Kidney (tissue), 14 donors: ENCODE results near the gene ADARB1. TPM values are rescaled to one million over a fixed set of nuclear protein-coding genes. Genes with fewer than 3 reads are reported as not detected.

Experiments
- DNase-seq, 5 donors: peaks; one replicate each; pipeline ENCODE4 v3.0.0-alpha.2; 2013 to 2020
- FAIRE-seq: peaks from 2 replicates; lab custom pipeline; 2012; peaks lifted over from hg19 to GRCh38; lab: Jason Lieb, UNC
- H3K27ac ChIP-seq, 2 donors: one replicate each; pipeline ENCODE4 v1.7.0; 2013; ENCODE audit warnings: low read depth in 2 of 2, low read length in 2 of 2, inconsistent platforms in 1 of 2
- H3K27me3 ChIP-seq: one replicate; pipeline ENCODE4 v1.7.1; 2013; ENCODE audit warnings: low read length, inconsistent platforms; ENCODE audit not compliant: control insufficient read depth, insufficient read depth
- H3K36me3 ChIP-seq, 3 donors: one replicate each; pipeline versions ENCODE4 v1.7.0 to v1.7.1; 2013; ENCODE audit warnings: low read length in 3 of 3, control low read depth in 1 of 3, inconsistent platforms in 1 of 3; ENCODE audit not compliant: insufficient read depth in 3 of 3, control insufficient read depth in 2 of 3
- H3K4me1 ChIP-seq, 3 donors: one replicate each; pipeline versions ENCODE4 v1.7.0 to v1.7.1; 2013; ENCODE audit warnings: low read length in 3 of 3, inconsistent platforms in 1 of 3, low read depth in 1 of 3; ENCODE audit not compliant: control insufficient read depth in 2 of 3, insufficient read depth in 2 of 3
- H3K4me3 ChIP-seq, 3 donors: one replicate each; pipeline versions ENCODE4 v1.7.0 to v1.8.1; 2013; ENCODE audit warnings: low read length in 3 of 3, control low read depth in 1 of 3, inconsistent platforms in 1 of 3
- H3K9ac ChIP-seq, 3 donors: one replicate each; pipeline versions ENCODE4 v1.7.0 to v1.7.1; 2013; ENCODE audit warnings: low read length in 3 of 3, control low read depth in 1 of 3, inconsistent platforms in 1 of 3
- H3K9me3 ChIP-seq, 3 donors: one replicate each; pipeline versions ENCODE4 v1.7.0 to v1.7.1; 2013; ENCODE audit warnings: low read length in 3 of 3, control low read depth in 1 of 3, inconsistent platforms in 1 of 3; ENCODE audit not compliant: control insufficient read depth in 2 of 3, insufficient read depth in 1 of 3
- intact Hi-C: fragments of 100-400 bp; cut with DNase I; formaldehyde crosslinking; loops from one replicate; pipeline ENCODE4 v1.11.1; 2022
- polyA plus RNA-seq: library from polyadenylated mRNA; stranded (reverse); fragments of 350-450 nt; fragmentation: Illumina TruSeq; extraction: RNeasy Lipid Tissue Mini Kit (QIAGEN cat#74804); gene quantifications from one replicate; pipeline ENCODE4 v1.2.3, GENCODE V29; 2014; ENCODE audit warnings: low read depth, low replicate concordance; ENCODE audit not compliant: insufficient read depth
- total RNA-seq: library from RNA; stranded (reverse); fragmentation: NEBNext Ultra II Directional; extraction: Animal tissue kit (Norgen Biotek cat#: 25700); gene quantifications from one replicate; pipeline ENCODE4 v1.2.1, GENCODE V29; 2021
- TF ChIP-seq, protein P1 (sequence below): IDR thresholded peaks from 3 replicates; pipeline ENCODE4 v1.5.1; 2012; ENCODE audit warnings: mild to moderate bottlenecking, moderate library complexity, borderline replicate concordance; ENCODE audit not compliant: insufficient read depth; ENCODE audit errors: extremely low read depth
- donor health status: control.
- donor health status: control.
- donor health status: control.
- donor health status: control.
- donor health status: control.
- donor health status: DM: yes; HTN: yes; CAD: no.
- donor health status: Normal renal cell carcinoma (clear cell type).

ADARB1 gene
- total and polyA plus RNA-seq, 2 donors from 2014 or later, result 6.7 to 34.9 TPM

DNA sequence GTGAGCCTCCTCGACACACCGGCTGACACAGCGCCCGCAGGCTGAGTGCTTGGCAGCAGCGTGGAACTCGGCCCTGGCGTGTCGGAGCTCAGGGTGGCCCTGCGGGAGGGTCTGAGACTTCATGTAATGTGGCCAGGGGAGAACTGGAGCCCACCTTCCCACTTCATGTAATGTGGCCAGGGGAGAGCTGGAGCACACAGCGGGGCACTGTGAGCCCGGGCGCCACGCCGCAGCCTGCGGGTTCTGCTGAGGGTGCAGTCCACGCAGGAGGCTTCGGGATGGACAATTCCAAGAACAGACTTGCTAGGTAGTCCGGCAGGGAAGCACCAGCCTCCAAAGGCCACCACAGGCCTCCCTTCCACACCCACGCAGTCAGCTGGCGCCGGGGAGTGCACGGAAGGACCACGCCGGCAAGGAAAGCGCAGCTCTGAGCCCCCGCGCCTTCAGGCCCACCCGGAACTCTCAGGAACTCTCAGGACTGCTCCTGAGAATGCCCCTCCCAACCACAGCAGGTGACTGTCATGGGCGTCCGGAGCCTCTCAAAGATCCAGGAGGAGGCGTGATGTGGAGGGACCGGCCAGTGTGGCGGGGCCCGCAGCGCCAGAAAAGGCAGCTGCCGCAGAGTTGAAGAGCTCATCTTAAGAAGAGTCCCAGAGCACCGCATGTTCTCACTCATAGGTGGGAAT lies 19.3 kb upstream of the ADARB1 start:
- Histone ChIP-seq H3K9ac (no peak overlapping the region), H3K9me3 (no peaks in the 10 kb centered on the region), H3K27me3 (no peaks in the 10 kb centered on the region), H3K36me3 (no peaks in the 10 kb centered on the region), H3K27ac (no peak overlapping the region), H3K4me1 (no peaks in the 10 kb centered on the region), H3K4me3 (no peak overlapping the region)
- TF ChIP-seq, protein P1, sequence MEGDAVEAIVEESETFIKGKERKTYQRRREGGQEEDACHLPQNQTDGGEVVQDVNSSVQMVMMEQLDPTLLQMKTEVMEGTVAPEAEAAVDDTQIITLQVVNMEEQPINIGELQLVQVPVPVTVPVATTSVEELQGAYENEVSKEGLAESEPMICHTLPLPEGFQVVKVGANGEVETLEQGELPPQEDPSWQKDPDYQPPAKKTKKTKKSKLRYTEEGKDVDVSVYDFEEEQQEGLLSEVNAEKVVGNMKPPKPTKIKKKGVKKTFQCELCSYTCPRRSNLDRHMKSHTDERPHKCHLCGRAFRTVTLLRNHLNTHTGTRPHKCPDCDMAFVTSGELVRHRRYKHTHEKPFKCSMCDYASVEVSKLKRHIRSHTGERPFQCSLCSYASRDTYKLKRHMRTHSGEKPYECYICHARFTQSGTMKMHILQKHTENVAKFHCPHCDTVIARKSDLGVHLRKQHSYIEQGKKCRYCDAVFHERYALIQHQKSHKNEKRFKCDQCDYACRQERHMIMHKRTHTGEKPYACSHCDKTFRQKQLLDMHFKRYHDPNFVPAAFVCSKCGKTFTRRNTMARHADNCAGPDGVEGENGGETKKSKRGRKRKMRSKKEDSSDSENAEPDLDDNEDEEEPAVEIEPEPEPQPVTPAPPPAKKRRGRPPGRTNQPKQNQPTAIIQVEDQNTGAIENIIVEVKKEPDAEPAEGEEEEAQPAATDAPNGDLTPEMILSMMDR, result no peak
- DNase-seq (no peak), FAIRE-seq (no peak)
- intact Hi-C loops, result no loop called here

DNA sequence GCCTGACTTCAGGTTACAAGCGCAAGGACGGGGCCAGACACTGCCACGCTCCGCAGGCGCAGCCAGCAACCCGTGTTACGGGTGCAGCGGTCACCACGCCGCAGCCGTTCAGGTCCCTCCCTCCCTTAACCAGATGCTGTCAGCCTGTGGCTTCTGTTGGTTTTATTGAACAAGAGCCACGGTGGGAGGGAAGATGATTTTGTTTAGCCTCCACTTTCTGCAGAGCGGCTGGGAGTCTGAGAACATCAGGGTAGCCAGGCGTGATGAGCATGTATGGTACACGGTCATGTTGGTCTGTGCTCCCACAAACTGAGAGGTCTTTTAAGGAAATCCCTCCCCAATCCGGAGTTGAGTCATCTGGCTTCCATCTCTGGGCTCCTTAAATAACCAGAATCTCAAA lies 18.5 kb upstream of the ADARB1 start:
- Histone ChIP-seq H3K4me1 (no peaks in the 10 kb centered on the region), H3K9me3 (no peaks in the 10 kb centered on the region), H3K27me3 (no peaks in the 10 kb centered on the region), H3K36me3 (no peaks in the 10 kb centered on the region), H3K4me3 (no peak overlapping the region), H3K27ac (no peak overlapping the region), H3K9ac (no peak overlapping the region)
- FAIRE-seq, result no peak
- DNase-seq, result peak in 3 of 5 donors; percentile 55 to 71 (median 64)
- intact Hi-C loops, result no loop called here
- TF ChIP-seq, protein P1, result no peak

DNA sequence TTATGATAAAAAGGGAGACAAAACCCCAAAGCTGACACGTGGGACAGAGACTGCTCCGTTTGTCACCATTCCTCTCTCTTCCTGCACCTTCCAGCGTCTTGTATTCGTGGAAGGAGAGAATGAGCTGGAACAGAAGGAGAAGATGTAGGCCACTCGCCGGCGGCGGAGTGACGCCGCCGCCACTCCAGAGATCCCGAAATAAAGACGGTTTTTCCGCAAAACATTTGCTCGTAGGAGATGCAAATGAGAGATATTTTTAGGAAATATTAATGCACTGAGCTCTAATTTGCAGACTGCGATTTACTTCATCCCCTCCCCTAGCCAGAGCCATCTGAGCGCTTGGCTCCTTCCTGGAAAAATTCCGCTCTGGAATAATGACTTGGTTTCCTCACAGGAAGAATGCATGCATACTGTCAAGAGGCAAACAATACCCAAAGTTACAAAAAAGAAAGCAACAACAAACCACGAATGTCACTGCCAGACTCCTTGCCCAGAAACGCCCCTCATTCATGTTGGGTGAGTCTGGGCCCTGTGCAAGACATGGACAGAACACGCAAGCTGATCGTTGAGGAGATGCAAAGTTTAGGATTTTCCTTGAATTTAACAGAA lies 18.0 kb upstream of the ADARB1 start:
- H3K9ac ChIP-seq, result no peak overlapping the region
- DNase-seq, result no peak
- no peaks in the 10 kb centered on the region for H3K36me3 ChIP-seq
- no peak overlapping the region for H3K27ac ChIP-seq
- no peak overlapping the region for H3K4me3 ChIP-seq
- TF ChIP-seq, protein P1, result no peak
- no peaks in the 10 kb centered on the region for H3K4me1 ChIP-seq
- FAIRE-seq, result no peak
- intact Hi-C loops, result no loop called here
- no peaks in the 10 kb centered on the region for H3K27me3 ChIP-seq
- no peaks in the 10 kb centered on the region for H3K9me3 ChIP-seq
